ENCODE measurements around the gene FIBP. TPM values are rescaled to one million over a fixed set of nuclear protein-coding genes. Genes with fewer than 3 reads are reported as not detected.
A peak's percentile ranks its signal among the peaks of the same experiment; 100 is the strongest.

Gene FIBP
- total and polyA plus RNA-seq, 2 experiments from 2014 or later = 140 to 199 TPM

GRCh38 chr11:65834202-65834601 lies 54.1 kb downstream of the FIBP start:
- H3K27ac ChIP-seq = no peak overlapping the region
- H3K27me3 ChIP-seq = no peaks in the 10 kb centered on the region
- H3K4me3 ChIP-seq = peak overlapping the region; percentile 48
- no peaks in the 10 kb centered on the region for H3K36me3 ChIP-seq
- DNase-seq (ENCODE audit: low read depth in 1 of 2, low spot score in 1 of 2) = no peak
- no peaks in the 10 kb centered on the region for H3K9me3 ChIP-seq (ENCODE audit: low read depth)
- H3K4me1 ChIP-seq (ENCODE audit: low read depth) = no peaks in the 10 kb centered on the region
- TF ChIP-seq CTCF (IDR thresholded peaks at IDR 0.05; ENCODE audit: low read depth, low read length) = no peak

Other genes with a start within 250 kb of the FIBP start
- gene RELA, start 225.6 kb downstream of the FIBP start, total RNA-seq = 39.8 and 51.9 TPM in 2 replicates
- gene RELA, start 225.6 kb downstream of the FIBP start, polyA plus RNA-seq = 46.2 and 46.5 TPM in 2 replicates
- gene KAT5, start 176.2 kb downstream of the FIBP start, total RNA-seq = 51.2 and 51.4 TPM in 2 replicates
- gene KAT5, start 176.2 kb downstream of the FIBP start, polyA plus RNA-seq = 37.7 and 63.7 TPM in 2 replicates
- 83.7 and 108 TPM in 2 replicates for gene RNASEH2C, start 167.7 kb downstream of the FIBP start, total RNA-seq
- 71.5 and 84.4 TPM in 2 replicates for gene RNASEH2C, start 167.7 kb downstream of the FIBP start, polyA plus RNA-seq
- gene AP5B1, start 107.5 kb downstream of the FIBP start, total RNA-seq = 18.1 and 24.3 TPM in 2 replicates
- 13.6 and 18.0 TPM in 2 replicates for gene AP5B1, start 107.5 kb downstream of the FIBP start, polyA plus RNA-seq
- gene OVOL1, start 101.4 kb downstream of the FIBP start, total RNA-seq = 0.15 and 0.60 TPM in 2 replicates
- 0.35 TPM in 1 of 2 replicates, not detected in the other for gene OVOL1, start 101.4 kb downstream of the FIBP start, polyA plus RNA-seq
- 5.9 and 6.0 TPM in 2 replicates for gene SNX32, start 54.5 kb downstream of the FIBP start, total RNA-seq
- gene SNX32, start 54.5 kb downstream of the FIBP start, polyA plus RNA-seq = 13.2 and 21.4 TPM in 2 replicates
- 974 and 1,709 TPM in 2 replicates for gene CFL1, start 30.3 kb downstream of the FIBP start, total RNA-seq
- 1,641 and 2,660 TPM in 2 replicates for gene CFL1, start 30.3 kb downstream of the FIBP start, polyA plus RNA-seq
- 74.3 and 88.9 TPM in 2 replicates for gene MUS81, start 28.0 kb downstream of the FIBP start, total RNA-seq
- gene MUS81, start 28.0 kb downstream of the FIBP start, polyA plus RNA-seq = 80.3 and 82.7 TPM in 2 replicates
- gene EFEMP2, start 15.7 kb downstream of the FIBP start, total RNA-seq = 138 and 161 TPM in 2 replicates
- gene EFEMP2, start 15.7 kb downstream of the FIBP start, polyA plus RNA-seq = 216 and 267 TPM in 2 replicates
- gene CTSW, start 8.6 kb downstream of the FIBP start, total RNA-seq = not detected in 2 replicates
- 0.60 TPM in 1 of 2 replicates, not detected in the other for gene CTSW, start 8.6 kb downstream of the FIBP start, polyA plus RNA-seq
- 67.3 and 80.2 TPM in 2 replicates for gene CCDC85B, start 2.2 kb upstream of the FIBP start, total RNA-seq
- 83.4 and 96.5 TPM in 2 replicates for gene CCDC85B, start 2.2 kb upstream of the FIBP start, polyA plus RNA-seq
- 0.21 TPM in 1 of 2 replicates, not detected in the other for gene FOSL1, start 11.9 kb upstream of the FIBP start, total RNA-seq
- 0.60 TPM in 1 of 2 replicates, not detected in the other for gene FOSL1, start 11.9 kb upstream of the FIBP start, polyA plus RNA-seq
- 34.7 and 39.5 TPM in 2 replicates for gene C11orf68, start 30.6 kb upstream of the FIBP start, total RNA-seq
- 73.1 and 86.5 TPM in 2 replicates for gene C11orf68, start 30.6 kb upstream of the FIBP start, polyA plus RNA-seq
- 257 and 264 TPM in 2 replicates for gene DRAP1, start 31.0 kb upstream of the FIBP start, total RNA-seq
- 230 and 288 TPM in 2 replicates for gene DRAP1, start 31.0 kb upstream of the FIBP start, polyA plus RNA-seq
- 1.0 TPM in 1 of 2 replicates, not detected in the other for gene TSGA10IP, start 57.0 kb upstream of the FIBP start, total RNA-seq
- 0.25 and 1.1 TPM in 2 replicates for gene TSGA10IP, start 57.0 kb upstream of the FIBP start, polyA plus RNA-seq
- gene SART1, start 73.3 kb upstream of the FIBP start, total RNA-seq = 55.7 and 74.7 TPM in 2 replicates
- 51.6 and 59.4 TPM in 2 replicates for gene SART1, start 73.3 kb upstream of the FIBP start, polyA plus RNA-seq
- gene EIF1AD, start 113.7 kb upstream of the FIBP start, total RNA-seq = 28.6 and 36.8 TPM in 2 replicates
- 24.6 and 30.8 TPM in 2 replicates for gene EIF1AD, start 113.7 kb upstream of the FIBP start, polyA plus RNA-seq
- 72.2 and 77.0 TPM in 2 replicates for gene BANF1, start 114.0 kb upstream of the FIBP start, total RNA-seq
- 441 and 496 TPM in 2 replicates for gene BANF1, start 114.0 kb upstream of the FIBP start, polyA plus RNA-seq
- gene CST6, start 123.5 kb upstream of the FIBP start, total RNA-seq = not detected in 2 replicates
- not detected in 2 replicates for gene CST6, start 123.5 kb upstream of the FIBP start, polyA plus RNA-seq
- gene CATSPER1, start 138.0 kb upstream of the FIBP start, total RNA-seq = not detected in 2 replicates
- not detected in 2 replicates for gene CATSPER1, start 138.0 kb upstream of the FIBP start, polyA plus RNA-seq
- gene GAL3ST3, start 160.7 kb upstream of the FIBP start, total RNA-seq = 25.5 and 38.6 TPM in 2 replicates
- gene GAL3ST3, start 160.7 kb upstream of the FIBP start, polyA plus RNA-seq = 14.8 and 22.3 TPM in 2 replicates
- gene SF3B2, start 163.9 kb upstream of the FIBP start, total RNA-seq = 196 and 210 TPM in 2 replicates
- gene SF3B2, start 163.9 kb upstream of the FIBP start, polyA plus RNA-seq = 184 and 189 TPM in 2 replicates
- gene PACS1, start 181.8 kb upstream of the FIBP start, total RNA-seq = 62.1 and 62.6 TPM in 2 replicates
- 61.6 and 97.8 TPM in 2 replicates for gene PACS1, start 181.8 kb upstream of the FIBP start, polyA plus RNA-seq

Data from cardiac muscle cell (in vitro differentiated cells and primary cell).